ENCODE results near the gene PIH1D1.
"Not testable (repeated sequence)": the region's sequence is repeated elsewhere in the genome, so short reads cannot be mapped to it uniquely, and the experiment has no call there.

The PIH1D1 gene

DNA sequence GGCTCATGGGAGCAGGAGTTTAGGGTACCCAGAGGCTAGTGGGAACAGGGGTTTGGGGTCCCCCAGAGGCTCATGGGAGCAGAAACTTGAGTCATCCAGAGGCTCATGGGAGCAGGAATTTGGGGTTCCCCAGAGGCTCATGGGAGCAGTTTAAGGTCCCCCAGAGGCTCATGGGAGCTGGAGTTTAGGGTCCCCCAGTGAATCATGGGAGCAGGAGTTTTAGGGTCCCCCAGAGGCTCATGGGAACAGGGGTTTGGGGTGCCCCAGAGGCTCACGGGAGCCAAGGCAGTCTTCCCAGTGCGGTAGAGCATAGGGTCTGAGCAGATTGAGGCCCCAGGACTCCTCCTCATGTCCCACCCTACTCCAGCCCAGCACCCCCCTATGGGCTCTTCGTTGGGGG is 13.8 kb upstream of the PIH1D1 start:
- Histone ChIP-seq H3K9ac (ENCODE audit: low read length in 2 of 2) (no peak overlapping the region), H3K4me3 (ENCODE audit: low read length in 2 of 2) (no peak overlapping the region), H3K36me3 (ENCODE audit: control insufficient read depth in 2 of 2, insufficient read depth in 2 of 2, low read length in 2 of 2) (no peaks in the 10 kb centered on the region), H3K27ac (ENCODE audit: low read length) (no peak overlapping the region), H3K9me3 (ENCODE audit: control insufficient read depth in 2 of 2, low read length in 2 of 2) (no peaks in the 10 kb centered on the region), H3K27me3 (ENCODE audit: control insufficient read depth in 1 of 2, insufficient read depth in 2 of 2, low read length in 2 of 2) (no peaks in the 10 kb centered on the region), H3K4me1 (ENCODE audit: control insufficient read depth, insufficient read depth, low read length) (peaks cover 5% of the 10 kb centered on the region)

DNA sequence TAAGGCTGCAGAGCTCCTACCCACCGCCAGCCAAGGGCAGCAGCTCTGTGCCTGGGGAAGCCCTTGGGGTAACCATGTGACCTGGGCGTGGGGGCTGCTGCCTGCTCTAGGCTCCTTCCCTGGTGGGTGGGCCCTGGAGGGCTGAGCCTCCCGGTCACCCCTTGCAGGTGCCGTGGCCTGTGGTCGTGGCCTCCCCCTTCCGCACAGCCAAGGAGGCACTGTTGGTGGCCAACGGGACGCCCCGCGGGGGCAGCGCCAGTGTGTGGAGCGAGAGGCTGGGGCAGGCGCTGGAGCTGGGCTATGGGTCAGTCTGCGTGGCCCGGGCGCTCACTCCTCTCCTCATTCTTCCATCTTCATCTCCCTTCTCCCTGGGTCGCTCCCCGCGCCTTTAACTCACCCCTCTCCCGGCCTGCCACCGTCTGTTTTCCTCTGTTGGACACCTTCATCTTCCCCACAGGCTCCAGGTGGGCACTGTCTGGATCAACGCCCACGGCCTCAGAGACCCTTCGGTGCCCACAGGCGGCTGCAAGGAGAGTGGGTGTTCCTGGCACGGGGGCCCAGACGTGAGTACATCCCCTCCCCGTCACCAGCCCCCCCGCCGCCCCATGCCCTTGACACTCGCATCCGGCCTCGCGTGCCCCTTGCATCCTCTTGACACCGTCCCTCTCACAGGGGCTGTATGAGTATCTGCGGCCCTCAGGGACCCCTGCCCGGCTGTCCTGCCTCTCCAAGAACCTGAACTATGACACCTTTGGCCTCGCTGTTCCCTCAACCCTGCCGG is 12.5 kb upstream of the PIH1D1 start:
- Histone ChIP-seq H3K9ac (ENCODE audit: low read length in 2 of 2) (no peak overlapping the region), H3K9me3 (ENCODE audit: control insufficient read depth in 2 of 2, low read length in 2 of 2) (no peaks in the 10 kb centered on the region), H3K27ac (ENCODE audit: low read length) (no peak overlapping the region), H3K4me1 (ENCODE audit: control insufficient read depth, insufficient read depth, low read length) (peaks cover 3% of the 10 kb centered on the region), H3K36me3 (ENCODE audit: control insufficient read depth in 2 of 2, insufficient read depth in 2 of 2, low read length in 2 of 2) (peaks cover 0 to 2% of the 10 kb centered on the region in 2 donors), H3K27me3 (ENCODE audit: control insufficient read depth in 1 of 2, insufficient read depth in 2 of 2, low read length in 2 of 2) (no peaks in the 10 kb centered on the region), H3K4me3 (ENCODE audit: low read length in 2 of 2) (no peak overlapping the region)

DNA sequence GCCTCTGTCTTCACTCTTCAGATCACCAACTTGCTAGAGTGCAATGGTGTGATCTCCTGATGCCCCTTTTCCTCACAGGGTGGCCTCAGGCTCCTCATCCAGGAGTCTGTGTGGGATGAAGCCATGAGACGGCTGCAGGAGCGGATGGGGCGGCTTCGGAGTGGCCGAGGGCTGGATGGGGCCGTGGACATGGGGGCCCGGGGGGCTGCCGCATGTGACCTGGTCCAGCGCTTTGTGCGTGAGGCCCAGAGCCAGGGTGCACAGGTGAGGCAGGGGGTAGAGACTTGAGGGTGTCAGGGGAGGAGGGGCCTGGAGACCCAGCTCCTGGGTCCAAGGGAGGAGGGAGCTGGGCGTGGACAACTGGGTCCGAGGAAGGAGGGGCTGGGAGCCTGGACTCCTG is 10.9 kb upstream of the PIH1D1 start:
- Histone ChIP-seq H3K9me3 (ENCODE audit: control insufficient read depth in 2 of 2, low read length in 2 of 2) (no peaks in the 10 kb centered on the region), H3K4me3 (ENCODE audit: low read length in 2 of 2) (no peak overlapping the region), H3K36me3 (ENCODE audit: control insufficient read depth in 2 of 2, insufficient read depth in 2 of 2, low read length in 2 of 2) (peaks cover 0 to 2% of the 10 kb centered on the region in 2 donors), H3K4me1 (ENCODE audit: control insufficient read depth, insufficient read depth, low read length) (peaks cover 4% of the 10 kb centered on the region), H3K9ac (ENCODE audit: low read length in 2 of 2) (no peak overlapping the region), H3K27me3 (ENCODE audit: control insufficient read depth in 1 of 2, insufficient read depth in 2 of 2, low read length in 2 of 2) (no peaks in the 10 kb centered on the region), H3K27ac (ENCODE audit: low read length) (no peak overlapping the region)

DNA sequence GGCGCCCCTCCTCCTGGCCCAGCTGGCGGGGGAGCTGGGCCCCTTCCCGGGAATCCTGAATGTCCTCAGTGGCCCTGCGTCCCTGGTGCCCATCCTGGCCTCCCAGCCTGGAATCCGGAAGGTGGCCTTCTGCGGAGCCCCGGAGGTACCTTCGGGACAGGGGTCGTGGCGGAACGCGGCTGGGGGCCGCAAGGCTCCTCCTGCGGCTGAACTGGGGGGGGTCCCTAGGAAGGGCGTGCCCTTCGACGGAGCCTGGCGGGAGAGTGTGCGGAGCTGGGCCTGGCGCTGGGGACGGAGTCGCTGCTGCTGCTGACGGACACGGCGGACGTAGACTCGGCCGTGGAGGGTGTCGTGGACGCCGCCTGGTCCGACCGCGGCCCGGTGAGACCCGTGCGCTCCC is 10.0 kb upstream of the PIH1D1 start:
- no peak overlapping the region for H3K27ac ChIP-seq (ENCODE audit: low read length)
- no peaks in the 10 kb centered on the region for H3K9me3 ChIP-seq (ENCODE audit: control insufficient read depth in 2 of 2, low read length in 2 of 2)
- H3K27me3 ChIP-seq (ENCODE audit: control insufficient read depth in 1 of 2, insufficient read depth in 2 of 2, low read length in 2 of 2): no peaks in the 10 kb centered on the region
- H3K9ac ChIP-seq (ENCODE audit: low read length in 2 of 2): no peak overlapping the region
- peaks cover 4% of the 10 kb centered on the region for H3K4me1 ChIP-seq (ENCODE audit: control insufficient read depth, insufficient read depth, low read length)
- no peak overlapping the region for H3K4me3 ChIP-seq (ENCODE audit: low read length in 2 of 2)
- H3K36me3 ChIP-seq (ENCODE audit: control insufficient read depth in 2 of 2, insufficient read depth in 2 of 2, low read length in 2 of 2): peaks cover 0 to 2% of the 10 kb centered on the region in 2 donors

DNA sequence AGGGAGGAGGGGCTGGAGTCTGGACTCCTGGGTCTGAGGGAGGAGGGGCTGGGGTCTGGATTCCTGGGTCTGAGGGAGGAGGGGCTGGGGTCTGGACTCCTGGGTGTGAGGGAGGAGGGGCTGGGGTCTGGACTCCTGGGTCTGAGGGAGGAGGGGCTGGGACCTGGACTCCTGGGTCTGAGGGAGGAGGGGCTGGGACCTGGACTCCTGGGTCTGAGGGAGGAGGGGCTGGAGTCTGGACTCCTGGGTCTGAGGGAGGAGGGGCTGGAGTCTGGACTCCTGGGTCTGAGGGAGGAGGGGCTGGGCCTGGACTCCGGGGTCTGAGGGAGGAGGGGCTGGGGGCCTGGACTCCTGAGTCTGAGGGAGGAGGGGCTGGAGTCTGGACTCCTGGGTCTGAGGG is 9.5 kb upstream of the PIH1D1 start:
- not testable (repeated sequence) for H3K27ac ChIP-seq (ENCODE audit: low read length); H3K36me3 ChIP-seq (ENCODE audit: control insufficient read depth in 2 of 2, insufficient read depth in 2 of 2, low read length in 2 of 2); H3K4me1 ChIP-seq (ENCODE audit: control insufficient read depth, insufficient read depth, low read length)

DNA sequence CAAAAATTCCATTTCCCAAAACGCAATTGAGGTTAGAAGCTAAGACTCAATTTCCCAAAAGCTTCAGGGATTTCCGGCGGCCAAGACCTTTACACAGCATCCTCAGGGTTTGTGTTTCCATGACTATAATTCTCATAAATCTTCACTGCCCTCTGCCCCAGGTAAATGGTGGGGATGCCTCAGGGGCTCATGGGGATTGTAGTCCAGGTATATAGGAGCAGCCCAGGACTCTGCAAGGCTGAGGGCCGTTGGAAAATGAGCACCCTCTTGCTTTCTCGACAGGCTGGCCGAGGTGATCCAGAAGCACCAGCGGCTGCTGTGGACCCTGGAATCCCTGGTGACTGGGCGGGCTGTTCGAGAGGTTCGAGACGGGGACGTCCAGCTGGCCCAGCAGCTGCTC is 7.8 kb upstream of the PIH1D1 start:
- Histone ChIP-seq H3K9me3 (ENCODE audit: control insufficient read depth in 2 of 2, low read length in 2 of 2) (no peaks in the 10 kb centered on the region), H3K27me3 (ENCODE audit: control insufficient read depth in 1 of 2, insufficient read depth in 2 of 2, low read length in 2 of 2) (no peaks in the 10 kb centered on the region), H3K9ac (ENCODE audit: low read length in 2 of 2) (no peak overlapping the region), H3K4me1 (ENCODE audit: control insufficient read depth, insufficient read depth, low read length) (peaks cover 6% of the 10 kb centered on the region), H3K27ac (ENCODE audit: low read length) (no peak overlapping the region), H3K36me3 (ENCODE audit: control insufficient read depth in 2 of 2, insufficient read depth in 2 of 2, low read length in 2 of 2) (peaks cover 0 to 2% of the 10 kb centered on the region in 2 donors), H3K4me3 (ENCODE audit: low read length in 2 of 2) (no peak overlapping the region)

More for the DNA sequence above, 9.5 kb upstream of the PIH1D1 start:
- not testable (repeated sequence) for H3K27me3 ChIP-seq (ENCODE audit: control insufficient read depth in 1 of 2, insufficient read depth in 2 of 2, low read length in 2 of 2); H3K9me3 ChIP-seq (ENCODE audit: control insufficient read depth in 2 of 2, low read length in 2 of 2); H3K9ac ChIP-seq (ENCODE audit: low read length in 2 of 2); H3K4me3 ChIP-seq (ENCODE audit: low read length in 2 of 2)

DNA sequence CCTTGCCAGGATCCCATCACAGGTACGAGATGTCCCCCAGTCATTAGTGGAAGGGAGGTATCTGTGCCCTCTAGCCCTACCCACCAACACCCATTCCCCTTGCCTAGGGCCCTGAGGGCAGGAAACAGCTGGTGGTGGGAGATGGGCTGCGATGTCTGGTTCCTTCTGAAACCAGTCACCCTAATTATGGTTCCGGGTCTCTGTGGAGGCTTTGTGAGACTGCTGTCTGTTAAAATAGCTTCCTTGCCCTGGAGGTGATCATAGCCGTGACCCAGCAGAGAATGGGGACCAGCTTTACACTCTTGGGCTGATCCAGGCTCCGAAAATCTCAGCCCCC is 6.9 kb upstream of the PIH1D1 start:
- Histone ChIP-seq H3K9ac (ENCODE audit: low read length in 2 of 2) (peak overlapping the region in 1 of 2 donors; percentile 29), H3K9me3 (ENCODE audit: control insufficient read depth in 2 of 2, low read length in 2 of 2) (no peaks in the 10 kb centered on the region), H3K27ac (ENCODE audit: low read length) (no peak overlapping the region), H3K27me3 (ENCODE audit: control insufficient read depth in 1 of 2, insufficient read depth in 2 of 2, low read length in 2 of 2) (no peaks in the 10 kb centered on the region), H3K36me3 (ENCODE audit: control insufficient read depth in 2 of 2, insufficient read depth in 2 of 2, low read length in 2 of 2) (peaks cover 0 to 2% of the 10 kb centered on the region in 2 donors), H3K4me3 (ENCODE audit: low read length in 2 of 2) (no peak overlapping the region), H3K4me1 (ENCODE audit: control insufficient read depth, insufficient read depth, low read length) (peaks cover 13% of the 10 kb centered on the region)

DNA sequence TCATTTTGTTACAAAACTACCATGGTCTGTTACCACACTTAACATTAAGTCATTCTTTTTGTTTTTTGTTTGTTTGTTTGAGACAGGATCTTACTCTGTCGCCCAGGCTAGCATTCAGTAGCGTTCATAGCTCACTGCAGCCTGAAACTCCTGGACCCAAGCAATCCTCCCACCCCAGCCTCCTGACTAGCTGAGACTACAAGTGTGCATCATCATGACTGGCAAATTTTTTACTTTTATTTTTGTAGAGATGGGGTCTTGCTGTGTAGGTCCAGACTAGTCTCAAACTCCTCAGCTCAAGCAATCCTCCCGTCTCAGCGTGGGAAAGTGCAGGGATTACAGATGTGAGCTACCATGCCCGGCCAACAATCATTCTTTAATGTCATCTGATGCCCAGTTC is 4.7 kb upstream of the PIH1D1 start:
- Histone ChIP-seq H3K9ac (ENCODE audit: low read length in 2 of 2) (no peak overlapping the region), H3K4me1 (ENCODE audit: control insufficient read depth, insufficient read depth, low read length) (peaks cover 14% of the 10 kb centered on the region), H3K27ac (ENCODE audit: low read length) (no peak overlapping the region), H3K36me3 (ENCODE audit: control insufficient read depth in 2 of 2, insufficient read depth in 2 of 2, low read length in 2 of 2) (peaks cover 0 to 2% of the 10 kb centered on the region in 2 donors), H3K9me3 (ENCODE audit: control insufficient read depth in 2 of 2, low read length in 2 of 2) (no peaks in the 10 kb centered on the region), H3K4me3 (ENCODE audit: low read length in 2 of 2) (no peak overlapping the region), H3K27me3 (ENCODE audit: control insufficient read depth in 1 of 2, insufficient read depth in 2 of 2, low read length in 2 of 2) (no peaks in the 10 kb centered on the region)

DNA sequence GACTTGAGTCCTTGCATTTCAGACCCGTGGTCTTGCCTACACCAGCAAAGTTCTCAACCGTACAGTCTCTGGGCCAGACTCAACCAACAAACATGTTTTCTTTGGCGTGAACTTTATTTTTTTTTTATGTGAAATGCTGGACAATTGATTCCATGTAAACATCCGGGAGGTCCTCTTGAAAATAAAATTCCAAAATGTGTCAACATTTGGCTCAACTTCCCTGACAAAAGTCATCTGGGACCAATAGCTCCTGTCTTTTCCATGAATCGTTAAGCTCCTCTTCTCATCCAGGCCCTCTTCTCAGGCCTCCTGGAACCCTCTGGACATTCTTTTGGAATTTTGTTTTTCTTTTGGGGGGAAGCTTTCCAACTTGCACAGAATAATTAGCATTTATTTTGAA is 4.2 kb upstream of the PIH1D1 start:
- Histone ChIP-seq H3K9me3 (ENCODE audit: control insufficient read depth in 2 of 2, low read length in 2 of 2) (no peaks in the 10 kb centered on the region), H3K9ac (ENCODE audit: low read length in 2 of 2) (no peak overlapping the region), H3K27me3 (ENCODE audit: control insufficient read depth in 1 of 2, insufficient read depth in 2 of 2, low read length in 2 of 2) (no peaks in the 10 kb centered on the region), H3K4me3 (ENCODE audit: low read length in 2 of 2) (no peak overlapping the region), H3K36me3 (ENCODE audit: control insufficient read depth in 2 of 2, insufficient read depth in 2 of 2, low read length in 2 of 2) (peaks cover 0 to 2% of the 10 kb centered on the region in 2 donors), H3K27ac (ENCODE audit: low read length) (no peak overlapping the region), H3K4me1 (ENCODE audit: control insufficient read depth, insufficient read depth, low read length) (peaks cover 17% of the 10 kb centered on the region)

DNA sequence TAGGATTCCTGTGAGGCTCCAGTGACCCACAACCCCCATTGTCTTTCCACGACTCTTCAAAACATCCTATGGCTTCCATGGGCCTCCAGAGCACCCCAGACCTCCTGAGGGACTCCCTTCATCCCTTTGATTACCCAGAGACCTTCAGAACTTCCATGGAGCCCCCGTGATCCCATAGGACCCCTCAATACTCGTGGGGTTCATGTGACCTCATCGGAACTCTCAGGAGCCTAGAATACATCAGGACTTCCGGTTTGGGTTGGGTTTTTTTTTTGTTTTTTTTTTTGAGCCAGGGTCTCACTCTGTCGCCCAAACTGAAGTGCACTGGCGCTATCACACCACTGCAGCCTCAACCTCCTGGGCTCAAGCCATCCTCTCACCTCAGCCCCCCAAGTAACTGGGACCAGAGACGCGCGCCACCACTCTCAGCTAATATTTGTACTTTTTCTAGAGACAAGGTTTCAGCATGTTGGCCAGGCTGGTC is 2.2 kb upstream of the PIH1D1 start:
- no peaks in the 10 kb centered on the region for H3K9me3 ChIP-seq (ENCODE audit: control insufficient read depth in 2 of 2, low read length in 2 of 2)
- peak overlapping the region; percentile 98 for H3K27ac ChIP-seq (ENCODE audit: low read length)
- H3K9ac ChIP-seq (ENCODE audit: low read length in 2 of 2): peak overlapping the region; percentile 92 to 97
- H3K27me3 ChIP-seq (ENCODE audit: control insufficient read depth in 1 of 2, insufficient read depth in 2 of 2, low read length in 2 of 2): no peaks in the 10 kb centered on the region
- peak overlapping the region; percentile 82 to 84 for H3K4me3 ChIP-seq (ENCODE audit: low read length in 2 of 2)
- H3K4me1 ChIP-seq (ENCODE audit: control insufficient read depth, insufficient read depth, low read length): peaks cover 17% of the 10 kb centered on the region
- H3K36me3 ChIP-seq (ENCODE audit: control insufficient read depth in 2 of 2, insufficient read depth in 2 of 2, low read length in 2 of 2): peaks cover 0 to 3% of the 10 kb centered on the region in 2 donors

DNA sequence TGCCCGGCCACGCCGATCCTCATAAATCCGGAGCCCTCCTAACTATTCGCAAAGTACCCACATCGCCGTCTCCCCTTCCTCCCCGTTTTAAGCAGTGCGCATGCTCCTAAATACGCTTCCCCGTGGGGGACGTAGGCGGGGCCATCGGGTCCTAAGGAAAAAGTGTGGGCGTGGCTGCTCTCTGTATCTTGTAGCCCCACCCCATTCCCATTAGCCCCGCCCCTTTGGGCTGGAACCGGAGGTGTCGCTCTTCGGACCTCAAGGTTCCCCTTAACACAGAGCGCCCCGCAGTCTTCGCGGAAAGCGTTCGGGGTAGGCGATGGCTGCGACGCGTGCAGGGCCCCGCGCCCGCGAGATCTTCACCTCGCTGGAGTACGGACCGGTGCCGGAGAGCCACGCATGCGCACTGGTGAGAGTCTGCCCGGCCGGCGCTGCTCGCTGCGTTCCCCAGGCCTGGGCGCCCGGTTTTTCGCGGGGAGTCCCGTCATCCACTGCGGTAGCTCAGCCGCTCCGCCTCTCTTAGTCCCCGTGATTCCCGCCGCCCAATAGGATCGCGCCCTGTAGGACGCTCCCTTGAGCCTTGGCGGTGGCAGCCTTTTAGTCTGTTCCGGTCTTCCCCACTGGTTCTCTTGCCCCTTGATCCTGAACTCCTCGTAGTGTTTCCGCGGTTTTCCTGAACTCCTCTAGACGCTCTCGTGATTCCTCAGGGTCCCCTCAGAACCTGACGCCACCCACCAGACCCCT is 1.6 kb upstream of the PIH1D1 start, which contains the start of gene ALDH16A1:
Gene ALDH16A1 (plus strand): TSS at position 213 of the 744 bp plus-strand sequence. CDS start 107 bp downstream, at position 320.
- Histone ChIP-seq H3K4me1 (ENCODE audit: control insufficient read depth, insufficient read depth, low read length) (peaks cover 13% of the 10 kb centered on the region), H3K9ac (ENCODE audit: low read length in 2 of 2) (peak within 1 kb of the TSS; percentile 92 to 97), H3K36me3 (ENCODE audit: control insufficient read depth in 2 of 2, insufficient read depth in 2 of 2, low read length in 2 of 2) (peaks cover 0 to 6% of the 10 kb centered on the region in 2 donors), H3K27me3 (ENCODE audit: control insufficient read depth in 1 of 2, insufficient read depth in 2 of 2, low read length in 2 of 2) (no peaks in the 10 kb centered on the region), H3K4me3 (ENCODE audit: low read length in 2 of 2) (peak within 1 kb of the TSS; percentile 82 to 95), H3K27ac (ENCODE audit: low read length) (peak within 1 kb of the TSS; percentile 98), H3K9me3 (ENCODE audit: control insufficient read depth in 2 of 2, low read length in 2 of 2) (no peaks in the 10 kb centered on the region)
